Astrocyte of the cerebellum (primary cell): ENCODE results near the gene ANKRD9.
"Not testable (repeated sequence)": the region's sequence is repeated elsewhere in the genome, so short reads cannot be mapped to it uniquely, and the experiment has no call there.

Experiments
- DNase-seq: peaks from one replicate; pipeline ENCODE4 v3.0.0-alpha.2; 2011; ENCODE audit warnings: low read depth
- H3K4me3 ChIP-seq: 2 replicates; pipeline ENCODE4 v1.5.1; 2011; ENCODE audit warnings: mild to moderate bottlenecking, low read depth, low read length, moderate library complexity
- CTCF ChIP-seq: IDR thresholded peaks from 2 replicates; pipeline ENCODE4 v1.5.1; 2012; ENCODE audit warnings: low read length, low read depth, moderate library complexity, mild to moderate bottlenecking; ENCODE audit errors: missing control alignments
- in situ Hi-C: cut with HindIII; loops from 2 replicates; pipeline ENCODE4 v1.10.0; 2017; ENCODE audit warnings: low sequenced_read_pairs

Gene ANKRD9

GRCh38 chr14:102541771-102542170, 32.2 kb upstream of the ANKRD9 start:
- in situ Hi-C loops: no loop called here
- TF ChIP-seq CTCF: no peak
- DNase-seq: no peak
- no peak overlapping the region for H3K4me3 ChIP-seq

- DNase-seq, in situ Hi-C loops, H3K4me3 ChIP-seq: not testable (repeated sequence)
Observed at GRCh38 chr14:102541029-102541491, 31.5 kb upstream of the ANKRD9 start.

- in situ Hi-C loops: no loop called here
- H3K4me3 ChIP-seq: no peak overlapping the region
- DNase-seq: no peak
- no peak for TF ChIP-seq CTCF
Observed at GRCh38 chr14:102540315-102541028, 30.9 kb upstream of the ANKRD9 start.

GRCh38 chr14:102539544-102540314, 30.2 kb upstream of the ANKRD9 start:
- in situ Hi-C loops: no loop called here
- no peak overlapping the region for H3K4me3 ChIP-seq
- no peak for DNase-seq
- TF ChIP-seq CTCF: no peak

- H3K4me3 ChIP-seq: no peak overlapping the region
- no peak for DNase-seq
- TF ChIP-seq CTCF: no peak
- in situ Hi-C loops: no loop called here
Observed at GRCh38 chr14:102538602-102539543, 29.3 kb upstream of the ANKRD9 start.

- no peak for DNase-seq
- TF ChIP-seq CTCF: no peak
- H3K4me3 ChIP-seq: no peak overlapping the region
- in situ Hi-C loops: no loop called here
Observed at GRCh38 chr14:102537981-102538601, 28.5 kb upstream of the ANKRD9 start.
